HEK293T (cell line): ENCODE results near the gene LSAMP.

Experiments
- ARNT ChIP-seq: fragments of 450-650 bp; IDR thresholded peaks from 2 replicates; pipeline ENCODE4 v1.6.1; 2017; ENCODE audit warnings: mild to moderate bottlenecking
- BHLHE40 ChIP-seq: fragments of 450-650 bp; IDR thresholded peaks from 2 replicates; pipeline ENCODE4 v1.6.1; 2016; ENCODE audit warnings: mild to moderate bottlenecking, moderate library complexity, borderline replicate concordance
- CTBP1 ChIP-seq: fragments of 450-650 bp; IDR thresholded peaks from 2 replicates; pipeline ENCODE4 v1.6.1; 2016; ENCODE audit warnings: borderline replicate concordance
- ELF4 ChIP-seq: fragments of 450-650 bp; IDR thresholded peaks from 2 replicates; pipeline ENCODE4 v1.6.1; 2017; ENCODE audit warnings: antibody characterized with exemption
- FOXM1 ChIP-seq: fragments of 450-650 bp; IDR thresholded peaks from 2 replicates; pipeline ENCODE4 v1.6.1; 2017; ENCODE audit warnings: mild to moderate bottlenecking, borderline replicate concordance
- HDGF ChIP-seq: fragments of 450-650 bp; IDR thresholded peaks from 2 replicates; pipeline ENCODE4 v1.6.1; 2017; ENCODE audit warnings: antibody characterized with exemption, borderline replicate concordance
- LEF1 ChIP-seq: fragments of 450-650 bp; IDR thresholded peaks from 2 replicates; pipeline ENCODE4 v1.6.1; 2017; ENCODE audit warnings: mild to moderate bottlenecking, borderline replicate concordance
- NFRKB ChIP-seq: fragments of 450-650 bp; IDR thresholded peaks from 2 replicates; pipeline ENCODE4 v1.6.1; 2016; ENCODE audit warnings: mild to moderate bottlenecking, moderate library complexity
- PKNOX1 ChIP-seq: fragments of 450-650 bp; IDR thresholded peaks from 2 replicates; pipeline ENCODE4 v1.6.1; 2016
- SP1 ChIP-seq: fragments of 450-650 bp; IDR thresholded peaks from 2 replicates; pipeline ENCODE4 v1.6.1; 2017
- SUZ12 ChIP-seq: fragments of 450-650 bp; IDR thresholded peaks from 2 replicates; pipeline ENCODE4 v1.6.1; 2016; ENCODE audit warnings: mild to moderate bottlenecking
- TARDBP ChIP-seq: fragments of 450-650 bp; IDR thresholded peaks from 2 replicates; pipeline ENCODE4 v1.6.1; 2016
- ZNF384 ChIP-seq: fragments of 450-650 bp; IDR thresholded peaks from 2 replicates; pipeline ENCODE4 v1.6.1; 2016

- TF ChIP-seq BHLHE40, result no peak
- no peak for TF ChIP-seq CTBP1
- TF ChIP-seq SUZ12, result no peak
- no peak for TF ChIP-seq SP1
- TF ChIP-seq HDGF, result no peak
- TF ChIP-seq FOXM1, result no peak
- no peak for TF ChIP-seq ZNF384
- no peak for TF ChIP-seq ARNT
- TF ChIP-seq NFRKB, result no peak
- no peak for TF ChIP-seq PKNOX1
- TF ChIP-seq TARDBP, result no peak
- TF ChIP-seq ELF4, result no peak
- no peak for TF ChIP-seq LEF1
Observed at GRCh38 chr3:116240261-116240660, 205.0 kb downstream of the LSAMP start.
